ENCODE results near the gene HYCC2.

- TF ChIP-seq GATA2 (IDR thresholded peaks at IDR 0.05; ENCODE audit: low read depth, low read length) (no peak), GATA3 (IDR thresholded peaks at IDR 0.05; ENCODE audit: low read depth, low read length) (no peak)
Measured at GRCh38 chr2:201071479-201072200, at the start of gene HYCC2, which contains the start of gene NDUFB3.
